Astrocyte (in vitro differentiated cells and primary cell): ENCODE data around the gene DOCK2.

ENCODE experiments used
- EZH2 ChIP-seq: IDR thresholded peaks from 2 replicates; pipeline ENCODE4 v1.6.1; 2012; ENCODE audit warnings: mild to moderate bottlenecking, low read length, inconsistent platforms; ENCODE audit not compliant: insufficient read depth
- TF ChIP-seq, protein P1 (sequence below): IDR thresholded peaks from 2 replicates; pipeline ENCODE4 v1.5.1; 2011; ENCODE audit warnings: low read depth, mild to moderate bottlenecking, inconsistent platforms, low read length, moderate library complexity; ENCODE audit not compliant: insufficient read depth

DNA sequence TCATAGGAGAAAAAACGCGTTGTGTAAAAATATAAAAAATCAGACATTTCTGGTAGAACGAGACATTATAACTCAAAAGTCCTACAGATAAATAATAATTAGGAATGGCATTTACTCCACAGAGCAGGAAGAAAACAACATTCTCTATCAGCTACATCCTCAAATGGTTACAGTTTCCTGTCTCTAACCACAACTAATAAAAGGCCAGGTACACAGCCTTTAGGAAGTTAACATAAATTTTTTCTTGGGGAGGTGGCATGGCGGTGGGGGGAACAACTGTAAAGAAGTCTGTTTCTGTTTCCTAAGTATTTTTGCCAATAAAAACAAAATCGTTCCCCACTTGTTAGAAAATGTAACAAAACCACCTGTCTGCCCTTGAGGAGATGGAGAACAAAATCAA, 298.7 kb downstream of the DOCK2 start:
- TF ChIP-seq, protein P1, sequence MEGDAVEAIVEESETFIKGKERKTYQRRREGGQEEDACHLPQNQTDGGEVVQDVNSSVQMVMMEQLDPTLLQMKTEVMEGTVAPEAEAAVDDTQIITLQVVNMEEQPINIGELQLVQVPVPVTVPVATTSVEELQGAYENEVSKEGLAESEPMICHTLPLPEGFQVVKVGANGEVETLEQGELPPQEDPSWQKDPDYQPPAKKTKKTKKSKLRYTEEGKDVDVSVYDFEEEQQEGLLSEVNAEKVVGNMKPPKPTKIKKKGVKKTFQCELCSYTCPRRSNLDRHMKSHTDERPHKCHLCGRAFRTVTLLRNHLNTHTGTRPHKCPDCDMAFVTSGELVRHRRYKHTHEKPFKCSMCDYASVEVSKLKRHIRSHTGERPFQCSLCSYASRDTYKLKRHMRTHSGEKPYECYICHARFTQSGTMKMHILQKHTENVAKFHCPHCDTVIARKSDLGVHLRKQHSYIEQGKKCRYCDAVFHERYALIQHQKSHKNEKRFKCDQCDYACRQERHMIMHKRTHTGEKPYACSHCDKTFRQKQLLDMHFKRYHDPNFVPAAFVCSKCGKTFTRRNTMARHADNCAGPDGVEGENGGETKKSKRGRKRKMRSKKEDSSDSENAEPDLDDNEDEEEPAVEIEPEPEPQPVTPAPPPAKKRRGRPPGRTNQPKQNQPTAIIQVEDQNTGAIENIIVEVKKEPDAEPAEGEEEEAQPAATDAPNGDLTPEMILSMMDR: no peak
- TF ChIP-seq EZH2: no peak
